HepG2 (cell line): Measurements from ENCODE around the gene DNMBP. TPM values are rescaled to one million over a fixed set of nuclear protein-coding genes. Genes with fewer than 3 reads are reported as not detected.

Source experiments
- ATAC-seq: fragments of 200-7000 bp; cut with Tn5 transposase; 3 replicates; pipeline ENCODE4 v1.9.1; 2020; ENCODE audit warnings: mild to moderate bottlenecking, moderate library complexity
- BruUV-seq: library from RNA; stranded (reverse); fragments of 400-500 nt; replicated peaks from 2 replicates; lab custom pipeline; 2021; lab: Mats Ljungman, UMichigan
- CTCF ChIA-PET: fragments of 300-600 bp; formaldehyde crosslinking; extraction: SDS; loops from one replicate; lab custom pipeline; 2021; ENCODE audit warnings: low total read pairs, inconsistent platforms, low intra/inter-chr PET ratio; lab: Yijun Ruan, JAX
- POLR2A ChIA-PET: fragments of 350-600 bp; sonication (Branson Sonifier 250); formaldehyde crosslinking; loops from one replicate; lab custom pipeline; 2020; ENCODE audit warnings: antibody characterized with exemption, inconsistent platforms; lab: Yijun Ruan, JAX
- DNase-seq: peaks from one replicate; pipeline ENCODE4 v3.0.0-alpha.2; 2015; ENCODE audit warnings: low spot score
- FAIRE-seq: peaks from 3 replicates; lab custom pipeline; 2011; peaks lifted over from hg19 to GRCh38; lab: Jason Lieb, UNC
- H2AFZ ChIP-seq: one replicate; pipeline ENCODE4 v1.6.1; 2011; ENCODE audit warnings: low read length, inconsistent platforms
- H3K27ac ChIP-seq: fragments of 300-600 bp; 3 replicates; pipeline ENCODE4 v1.8.0; 2011; ENCODE audit warnings: mixed run types, mild to moderate bottlenecking, mixed read lengths, low read length, inconsistent platforms; ENCODE audit not compliant: insufficient read depth; ENCODE audit errors: extremely low read length
- H3K27me3 ChIP-seq, 2 experiments: fragments of 200-600 bp in 1 of 2; 2 replicates in 1 of 2; 3 replicates in 1 of 2; pipeline versions ENCODE4 v1.6.0 to v1.8.0; 2011; ENCODE audit warnings: low read length in 2 of 2, mild to moderate bottlenecking in 2 of 2, moderate library complexity in 2 of 2, inconsistent platforms in 1 of 2; ENCODE audit not compliant: insufficient read depth in 2 of 2, control insufficient read depth in 1 of 2
- H3K36me3 ChIP-seq, 2 experiments: fragments of 200-600 bp in 1 of 2; replicated peaks in 1 of 2; 2 replicates in 1 of 2; 3 replicates in 1 of 2; pipeline versions ENCODE4 v1.5.1 to v1.8.0; 2011; ENCODE audit warnings: low read length in 2 of 2, inconsistent platforms in 1 of 2; ENCODE audit not compliant: insufficient read depth in 2 of 2, control insufficient read depth in 1 of 2
- H3K4me1 ChIP-seq: 2 replicates; pipeline ENCODE4 v1.5.1; 2012; ENCODE audit warnings: low read length, inconsistent platforms; ENCODE audit not compliant: insufficient read depth
- H3K4me2 ChIP-seq: 2 replicates; pipeline ENCODE4 v1.6.0; 2011; ENCODE audit warnings: low read depth, low read length, inconsistent platforms
- H3K4me3 ChIP-seq, 3 experiments: fragments of 200-600 bp in 1 of 3; sonication (generic), shearing (Covaris generic) in 1 of 3; replicated peaks in 1 of 3; 2 replicates each; pipeline ENCODE4 v1.5.1; 2011 to 2016; ENCODE audit warnings: low read length in 3 of 3, inconsistent platforms in 2 of 3, low read depth in 2 of 3, mild to moderate bottlenecking in 2 of 3, control low read depth in 1 of 3, mixed read lengths in 1 of 3; ENCODE audit not compliant: insufficient read depth in 1 of 3
- H3K79me2 ChIP-seq: one replicate; pipeline ENCODE4 v1.6.1; 2011; ENCODE audit warnings: low read length, inconsistent platforms; ENCODE audit not compliant: insufficient read depth
- H3K9ac ChIP-seq: 2 replicates; pipeline ENCODE4 v1.6.0; 2011; ENCODE audit warnings: mild to moderate bottlenecking, low read depth, low read length, inconsistent platforms; ENCODE audit not compliant: insufficient read depth
- H3K9me3 ChIP-seq: 2 replicates; pipeline ENCODE4 v1.5.1; 2012; ENCODE audit warnings: mild to moderate bottlenecking, low read length
- H4K20me1 ChIP-seq: 2 replicates; pipeline ENCODE4 v1.6.0; 2011; ENCODE audit warnings: inconsistent platforms, mild to moderate bottlenecking, low read length, moderate library complexity; ENCODE audit not compliant: insufficient read depth
- CENPT ChIP-seq: sonication (generic); formaldehyde crosslinking; IDR thresholded peaks from 2 replicates; pipeline ENCODE4 v1.8.0; 2022; ENCODE audit warnings: low read depth, mild to moderate bottlenecking, moderate library complexity, missing genetic modification reagents
- DNMT1 ChIP-seq: sonication (generic); formaldehyde crosslinking; IDR thresholded peaks from 2 replicates; pipeline ENCODE4 v1.5.1; 2020; ENCODE audit warnings: mild to moderate bottlenecking, missing genetic modification reagents
- FOXO4 ChIP-seq: sonication (generic); formaldehyde crosslinking; conservative IDR thresholded peaks from 2 replicates; pipeline ENCODE4 v1.8.1; 2023; ENCODE audit warnings: missing genetic modification reagents
- SIN3B ChIP-seq: fragments of 150-350 bp; IDR thresholded peaks from 2 replicates; pipeline ENCODE4 v1.6.1; 2014; ENCODE audit warnings: low read length
- SOX13 ChIP-seq, 3 experiments: fragments of 450-650 bp in 1 of 3; sonication (generic) in 1 of 3; formaldehyde crosslinking in 1 of 3; IDR thresholded peaks in 2 of 3; conservative IDR thresholded peaks in 1 of 3; 2 replicates each; pipeline versions ENCODE4 v1.5.0 to v1.6.1; 2016 to 2020; ENCODE audit warnings: antibody characterized with exemption in 1 of 3, mild to moderate bottlenecking in 1 of 3, missing compliant biosample characterization in 1 of 3, missing genetic modification reagents in 1 of 3, moderate library complexity in 1 of 3
- ZBTB37 ChIP-seq: sonication (generic); formaldehyde crosslinking; IDR thresholded peaks from 2 replicates; pipeline ENCODE4 v1.4.0; 2020; ENCODE audit warnings: mild to moderate bottlenecking, missing genetic modification reagents
- ZBTB38 ChIP-seq: sonication (generic); formaldehyde crosslinking; IDR thresholded peaks from 2 replicates; pipeline ENCODE4 v1.5.1; 2020; ENCODE audit warnings: mild to moderate bottlenecking, missing genetic modification reagents
- ZFP41 ChIP-seq: sonication (generic); formaldehyde crosslinking; IDR thresholded peaks from 2 replicates; pipeline ENCODE4 v1.4.0; 2020; ENCODE audit warnings: mild to moderate bottlenecking, missing genetic modification reagents, borderline replicate concordance
- ZNF18 ChIP-seq: sonication (generic); formaldehyde crosslinking; IDR thresholded peaks from 2 replicates; pipeline ENCODE4 v1.8.0; 2022; ENCODE audit warnings: mild to moderate bottlenecking, missing genetic modification reagents; ENCODE audit not compliant: insufficient replicate concordance
- ZNF563 ChIP-seq: sonication (generic); formaldehyde crosslinking; IDR thresholded peaks from 2 replicates; pipeline ENCODE4 v1.8.0; 2022; ENCODE audit warnings: mild to moderate bottlenecking, moderate library complexity, missing genetic modification reagents
- WGBS: methylation state at CpG from one replicate; pipeline ENCODE4 v1.1.6; 2017; ENCODE audit warnings: low lambda C conversion rate; 5-methylcytosine and 5-hydroxymethylcytosine counted together
- in situ Hi-C: cut with HindIII; loops from 2 replicates; pipeline ENCODE4 v1.10.0; 2017; ENCODE audit warnings: low pct_unique_long_range_greater_than_20kb; ENCODE audit not compliant: extremely low pct_ligation_motif_present
- intact Hi-C: fragments of 100-400 bp; cut with micrococcal nuclease; formaldehyde crosslinking; loops from one replicate; pipeline ENCODE4 v1.10.0; 2022; ENCODE audit not compliant: unreplicated experiment
- polyA plus RNA-seq, 8 experiments: library from polyadenylated mRNA; depleted of rRNA in 3 of 8; stranded (reverse) in 7 of 8; unstranded in 1 of 8; fragments of >200 nt; fragmentation: Illumina TruSeq in 4 of 8; extraction: Trizol in 4 of 8; gene quantifications; 2 replicates each; pipeline versions ENCODE4 v1.2.1 to v1.2.3, GENCODE V29; 2011 to 2016; ENCODE audit warnings: low read depth in 4 of 8, missing spikeins in 1 of 8, mixed read lengths in 1 of 8; ENCODE audit not compliant: insufficient read depth in 1 of 8
- total RNA-seq, 5 experiments: library from RNA; depleted of rRNA; stranded (reverse); fragments of >200 nt; fragmentation: Illumina TruSeq; extraction: Trizol; gene quantifications; 2 replicates each; pipeline ENCODE4 v1.2.3, GENCODE V29; 2016; ENCODE audit warnings: low read depth in 1 of 5

DNMBP gene
- total and polyA plus RNA-seq, 2 of the 13 experiments (the other 11 are each of a cell fraction or from before 2014, with no cell fraction given) = 3.6 to 6.3 TPM

- no peaks in the 10 kb centered on the region for H3K79me2 ChIP-seq
- CTCF ChIA-PET = no interaction called here
These were observed 65.8 kb downstream of the DNMBP start for GRCh38 chr10:99943908-99944307.

More at GRCh38 chr10:99943908-99944307, 65.8 kb downstream of the DNMBP start:
- intact Hi-C loops = no loop called here
- 91% methylated on average over 3 of the region's 3 CpGs for WGBS
- in situ Hi-C loops = no loop called here
- Histone ChIP-seq H3K27ac (no peak overlapping the region), H3K36me3 (no peaks in the 10 kb centered on the region; a peak in 1 of 5 replicates), H3K9me3 (no peaks in the 10 kb centered on the region), H2AFZ (no peak overlapping the region), H3K4me2 (no peak overlapping the region)
- POLR2A ChIA-PET = no interaction called here
- no TSS peak for BruUV-seq
- TF ChIP-seq FOXO4 (CRISPR knock-in tag) (no peak), ZNF18 (CRISPR knock-in tag) (no peak), ZFP41 (no peak), SIN3B (no peak), ZBTB37 (CRISPR knock-in tag) (no peak), CENPT (CRISPR knock-in tag) (no peak), ZNF563 (CRISPR knock-in tag) (no peak), DNMT1 (CRISPR knock-in tag) (no peak), ZBTB38 (CRISPR knock-in tag) (no peak), SOX13 (IDR thresholded peaks at IDR 0.05) (no peak), SOX13 (CRISPR knock-in tag; conservative IDR thresholded peaks at IDR 0.05 in 1 of 2, IDR thresholded peaks at IDR 0.05 in 1 of 2) (no peak)
- TF ChIP-seq, all 625 proteins: peak for 0
- no peaks in the 10 kb centered on the region for H4K20me1 ChIP-seq
- FAIRE-seq (no peak), ATAC-seq (no peak), DNase-seq (no peak)
- H3K4me1 ChIP-seq = peaks cover 7% of the 10 kb centered on the region
- no peaks in the 10 kb centered on the region for H3K27me3 ChIP-seq
- no peak overlapping the region for H3K4me3 ChIP-seq
- H3K9ac ChIP-seq = no peak overlapping the region
